ENCODE data around the gene SIGLEC1.

Gene SIGLEC1

GRCh38 chr20:3696745-3697587, 15.4 kb downstream of the SIGLEC1 start:
- ATAC-seq = no peak
- no peak for TF ChIP-seq SNAI2 (CRISPR knock-in tag; IDR thresholded peaks at IDR 0.05)
- no peak for TF ChIP-seq ZNF70 (CRISPR knock-in tag; IDR thresholded peaks at IDR 0.05)
- no peak for TF ChIP-seq CREB5 (CRISPR knock-in tag; IDR thresholded peaks at IDR 0.05; ENCODE audit: low read depth)
- no peak for TF ChIP-seq RARB (CRISPR knock-in tag; IDR thresholded peaks at IDR 0.05)
- TF ChIP-seq CSRNP3 (CRISPR knock-in tag; IDR thresholded peaks at IDR 0.05) = no peak

- ATAC-seq = no peak
- no peak for TF ChIP-seq ZFP30 (CRISPR knock-in tag; IDR thresholded peaks at IDR 0.05)
- no peak for TF ChIP-seq BACH2 (CRISPR knock-in tag; IDR thresholded peaks at IDR 0.05; ENCODE audit: borderline replicate concordance)
- no peak for TF ChIP-seq ZFP3 (CRISPR knock-in tag; IDR thresholded peaks at IDR 0.05)
- no peak for TF ChIP-seq TCF4 (CRISPR knock-in tag; IDR thresholded peaks at IDR 0.05; ENCODE audit: borderline replicate concordance)
Measured at GRCh38 chr20:3696200-3696599, 16.2 kb downstream of the SIGLEC1 start.

GRCh38 chr20:3694864-3695263, 17.5 kb downstream of the SIGLEC1 start:
- TF ChIP-seq RARB (CRISPR knock-in tag; IDR thresholded peaks at IDR 0.05) (no peak), BACH2 (CRISPR knock-in tag; IDR thresholded peaks at IDR 0.05; ENCODE audit: borderline replicate concordance) (no peak), TCF4 (CRISPR knock-in tag; IDR thresholded peaks at IDR 0.05; ENCODE audit: borderline replicate concordance) (no peak), ZC3H10 (CRISPR knock-in tag; IDR thresholded peaks at IDR 0.05) (no peak), ZNF8 (CRISPR knock-in tag; IDR thresholded peaks at IDR 0.05) (no peak), CSDC2 (CRISPR knock-in tag; IDR thresholded peaks at IDR 0.05) (no peak), SNAI2 (CRISPR knock-in tag; IDR thresholded peaks at IDR 0.05) (no peak), ISL1 (CRISPR knock-in tag; IDR thresholded peaks at IDR 0.05) (no peak), ZNF70 (CRISPR knock-in tag; IDR thresholded peaks at IDR 0.05) (no peak), ARNTL (CRISPR knock-in tag; IDR thresholded peaks at IDR 0.05; ENCODE audit: borderline replicate concordance, low read depth) (no peak), TOX (CRISPR knock-in tag; IDR thresholded peaks at IDR 0.05; ENCODE audit: borderline replicate concordance) (no peak), ZNF565 (CRISPR knock-in tag; conservative IDR thresholded peaks at IDR 0.05; ENCODE audit: low read depth) (no peak), PPARA (CRISPR knock-in tag; IDR thresholded peaks at IDR 0.05; ENCODE audit: borderline replicate concordance) (no peak), CREB5 (CRISPR knock-in tag; IDR thresholded peaks at IDR 0.05; ENCODE audit: low read depth) (no peak), ZFP3 (CRISPR knock-in tag; IDR thresholded peaks at IDR 0.05) (no peak), CSRNP3 (CRISPR knock-in tag; IDR thresholded peaks at IDR 0.05) (no peak)
- ATAC-seq = no peak

GRCh38 chr20:3693376-3693775, 19.0 kb downstream of the SIGLEC1 start:
- ATAC-seq = no peak
- TF ChIP-seq TCF4 (CRISPR knock-in tag; IDR thresholded peaks at IDR 0.05; ENCODE audit: borderline replicate concordance) = no peak
- no peak for TF ChIP-seq CSRNP3 (CRISPR knock-in tag; IDR thresholded peaks at IDR 0.05)
- TF ChIP-seq ZFP3 (CRISPR knock-in tag; IDR thresholded peaks at IDR 0.05) = no peak
- no peak for TF ChIP-seq BACH2 (CRISPR knock-in tag; IDR thresholded peaks at IDR 0.05; ENCODE audit: borderline replicate concordance)
- TF ChIP-seq TOX (CRISPR knock-in tag; IDR thresholded peaks at IDR 0.05; ENCODE audit: borderline replicate concordance) = no peak
- TF ChIP-seq TSHZ2 (CRISPR knock-in tag; IDR thresholded peaks at IDR 0.05) = no peak

All from SK-N-SH treated with all-trans-retinoic acid at 6 μM for 48 hours (cell line).